Fibroblast of lung (primary cell): ENCODE measurements around the gene DOCK3. TPM values are rescaled to one million over a fixed set of nuclear protein-coding genes. Genes with fewer than 3 reads are reported as not detected.
"Not testable (repeated sequence)": the region's sequence is repeated elsewhere in the genome, so short reads cannot be mapped to it uniquely, and the experiment has no call there.

Source experiments
- DNase-seq, 2 donors: peaks; one replicate each; pipeline versions ENCODE4 v3.0.0 to v3.0.0-alpha.2; 2010; ENCODE audit warnings: low read depth in 2 of 2
- H2AFZ ChIP-seq: 2 replicates; pipeline ENCODE4 v1.5.1; 2012; ENCODE audit warnings: low read length, control low read depth, inconsistent platforms
- H3K27ac ChIP-seq: 2 replicates; pipeline ENCODE4 v1.5.1; 2011; ENCODE audit warnings: low read length, control low read depth; ENCODE audit not compliant: insufficient read depth
- H3K27me3 ChIP-seq: 2 replicates; pipeline ENCODE4 v1.5.1; 2011; ENCODE audit warnings: mild to moderate bottlenecking, low read length; ENCODE audit not compliant: control insufficient read depth, insufficient read depth
- H3K36me3 ChIP-seq: 2 replicates; pipeline ENCODE4 v1.5.1; 2011; ENCODE audit warnings: low read length; ENCODE audit not compliant: control insufficient read depth, insufficient read depth
- H3K4me1 ChIP-seq: 2 replicates; pipeline ENCODE4 v1.5.1; 2011; ENCODE audit warnings: low read length; ENCODE audit not compliant: control insufficient read depth, insufficient read depth; ENCODE audit errors: extremely low read depth
- H3K4me2 ChIP-seq: 2 replicates; pipeline ENCODE4 v1.5.1; 2011; ENCODE audit warnings: low read length, control low read depth; ENCODE audit not compliant: insufficient read depth; ENCODE audit errors: extremely low read depth
- H3K4me3 ChIP-seq, 4 experiments: fragments of 200-600 bp in 1 of 4; sonication (generic) in 1 of 4; replicated peaks in 1 of 4; 2 replicates each; pipeline ENCODE4 v1.5.1; 2011 to 2016; ENCODE audit warnings: low read length in 4 of 4, low read depth in 3 of 4, mild to moderate bottlenecking in 3 of 4, control low read depth in 2 of 4, inconsistent platforms in 1 of 4, mixed read lengths in 1 of 4; ENCODE audit not compliant: insufficient read depth in 1 of 4; ENCODE audit errors: control extremely low read depth in 1 of 4
- H3K79me2 ChIP-seq: 2 replicates; pipeline ENCODE4 v1.5.1; 2012; ENCODE audit warnings: mild to moderate bottlenecking, low read length, inconsistent platforms; ENCODE audit not compliant: control insufficient read depth, insufficient read depth
- H3K9ac ChIP-seq: 2 replicates; pipeline ENCODE4 v1.5.1; 2011; ENCODE audit warnings: mild to moderate bottlenecking, low read length, control low read depth; ENCODE audit not compliant: insufficient read depth
- H3K9me3 ChIP-seq: 2 replicates; pipeline ENCODE4 v1.5.1; 2012; ENCODE audit warnings: low read depth, low read length; ENCODE audit not compliant: control insufficient read depth, insufficient read depth
- H4K20me1 ChIP-seq: 2 replicates; pipeline ENCODE4 v1.5.1; 2011; ENCODE audit warnings: low read length; ENCODE audit not compliant: control insufficient read depth, insufficient read depth; ENCODE audit errors: extremely low read depth
- CTCF ChIP-seq, 2 donors: IDR thresholded peaks in 1 of 2; conservative IDR thresholded peaks in 1 of 2; 1 replicate in 1 of 2; 2 replicates in 1 of 2; pipeline ENCODE4 v1.5.1; 2011 to 2012; ENCODE audit warnings: low read length in 2 of 2, control low read depth in 1 of 2, inconsistent platforms in 1 of 2, low read depth in 1 of 2, mild to moderate bottlenecking in 1 of 2
- EZH2 ChIP-seq: IDR thresholded peaks from 2 replicates; pipeline ENCODE4 v1.5.1; 2012; ENCODE audit warnings: low read length, control low read depth, mild to moderate bottlenecking; ENCODE audit errors: missing control alignments
- polyA plus RNA-seq, 2 donors: library from polyadenylated mRNA; depleted of rRNA in 1 of 2; stranded (reverse) in 1 of 2; unstranded in 1 of 2; fragments of >200 nt; gene quantifications; 2 replicates each; pipeline ENCODE4 v1.2.1, GENCODE V29; 2011 to 2012; ENCODE audit warnings: missing spikeins in 1 of 2
- total RNA-seq: library from RNA; depleted of rRNA; stranded (reverse); fragments of >200 nt; gene quantifications from 2 replicates; pipeline ENCODE4 v1.2.1, GENCODE V29; 2014

Gene DOCK3
- total and polyA plus RNA-seq, 2 donors (not counting 1 experiment from before 2014, with no cell fraction given) = 0.07 to 0.17 TPM

DNA sequence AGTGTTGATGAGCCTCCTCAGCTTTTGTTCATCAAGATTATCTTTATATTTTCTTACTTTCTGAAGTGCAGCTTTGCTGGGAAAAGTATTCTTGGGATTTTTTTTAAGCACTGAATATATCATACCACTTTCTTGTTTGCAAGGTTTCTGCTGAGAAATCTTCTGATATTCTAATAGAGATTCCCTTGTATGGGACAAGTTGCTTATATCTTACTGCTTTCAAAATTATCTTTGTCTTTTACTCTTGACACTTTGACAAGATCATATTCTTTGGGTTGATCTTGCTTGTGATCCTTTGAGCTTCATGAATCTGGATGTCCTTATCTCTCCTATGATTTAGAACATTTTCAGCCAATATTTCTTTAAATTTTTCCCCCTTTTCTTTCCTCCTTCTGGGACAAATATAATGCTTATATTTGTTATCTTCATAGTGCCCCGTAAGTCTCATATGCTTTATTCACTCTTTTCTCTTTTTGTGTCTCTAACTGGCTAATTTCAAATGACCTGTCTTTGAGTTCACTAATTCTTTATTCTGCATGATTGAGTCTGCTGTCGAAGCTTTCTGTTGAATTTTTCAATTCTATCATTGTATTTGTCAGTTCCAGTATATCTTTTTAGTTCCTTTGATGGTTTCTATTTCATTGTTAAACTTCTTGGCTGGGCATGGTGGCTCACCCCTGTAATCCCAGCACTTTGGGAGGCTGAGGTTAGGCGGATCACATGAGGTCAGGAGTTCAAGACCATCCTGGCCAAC, 499.0 kb downstream of the DOCK3 start:
- no peaks in the 10 kb centered on the region for H3K4me1 ChIP-seq
- no peak for TF ChIP-seq CTCF (conservative IDR thresholded peaks at IDR 0.05 in 1 of 2, IDR thresholded peaks at IDR 0.05 in 1 of 2; ENCODE audit: low read depth in 1 of 2, low read length in 2 of 2)
- H3K36me3 ChIP-seq = no peaks in the 10 kb centered on the region
- no peak overlapping the region for H3K27ac ChIP-seq
- H4K20me1 ChIP-seq = no peaks in the 10 kb centered on the region
- H3K4me2 ChIP-seq = no peak overlapping the region
- DNase-seq = no peak
- no peak overlapping the region for H3K9ac ChIP-seq
- H3K9me3 ChIP-seq = no peaks in the 10 kb centered on the region
- H3K4me3 ChIP-seq = no peak overlapping the region
- H3K79me2 ChIP-seq = no peaks in the 10 kb centered on the region
- H2AFZ ChIP-seq = no peak overlapping the region
- H3K27me3 ChIP-seq = no peaks in the 10 kb centered on the region

GRCh38 chr3:51176923-51177322, 502.2 kb downstream of the DOCK3 start:
- no peaks in the 10 kb centered on the region for H3K4me1 ChIP-seq
- H3K9me3 ChIP-seq = no peaks in the 10 kb centered on the region
- TF ChIP-seq CTCF (conservative IDR thresholded peaks at IDR 0.05 in 1 of 2, IDR thresholded peaks at IDR 0.05 in 1 of 2; ENCODE audit: low read depth in 1 of 2, low read length in 2 of 2) = no peak
- TF ChIP-seq EZH2 = no peak
- no peaks in the 10 kb centered on the region for H3K36me3 ChIP-seq
- no peak overlapping the region for H2AFZ ChIP-seq
- H3K27me3 ChIP-seq = no peaks in the 10 kb centered on the region
- H3K9ac ChIP-seq = no peak overlapping the region
- H3K27ac ChIP-seq = no peak overlapping the region
- H3K4me3 ChIP-seq = no peak overlapping the region
- no peaks in the 10 kb centered on the region for H4K20me1 ChIP-seq
- no peak overlapping the region for H3K4me2 ChIP-seq
- H3K79me2 ChIP-seq = no peaks in the 10 kb centered on the region
- no peak for DNase-seq

DNA sequence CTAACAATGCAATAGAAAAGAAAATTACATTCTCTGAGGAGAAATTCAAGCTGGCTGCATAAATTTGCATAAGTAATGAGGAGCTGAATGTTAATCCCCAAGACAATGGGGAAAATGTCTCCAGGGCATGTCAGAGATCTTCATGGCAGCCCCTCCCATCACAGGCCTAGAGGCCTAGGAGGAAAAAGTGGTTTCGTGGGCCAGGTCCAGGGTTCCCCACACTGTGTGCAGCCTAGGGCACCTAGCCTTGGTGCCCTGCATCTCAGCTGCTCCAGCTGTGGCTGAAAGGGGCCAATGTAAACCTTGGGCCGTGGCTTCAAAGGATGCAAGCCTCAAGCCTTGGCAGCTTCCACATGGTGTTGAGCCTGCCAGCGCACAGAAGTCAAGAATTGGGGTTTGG, 511.7 kb downstream of the DOCK3 start:
- not testable (repeated sequence) for H3K4me3 ChIP-seq, H3K27ac ChIP-seq, H3K27me3 ChIP-seq, H3K79me2 ChIP-seq, DNase-seq, H3K4me1 ChIP-seq, H4K20me1 ChIP-seq, H3K4me2 ChIP-seq, H3K9me3 ChIP-seq, H3K36me3 ChIP-seq, H3K9ac ChIP-seq, H2AFZ ChIP-seq
